IMR-90 (cell line): ENCODE data around the gene TMEM135. TPM values are rescaled to one million over a fixed set of nuclear protein-coding genes. Genes with fewer than 3 reads are reported as not detected.

Experiments used
- ATAC-seq: fragments of 200-7000 bp; cut with Tn5 transposase; 2 replicates; pipeline ENCODE4 v1.9.1; 2020; ENCODE audit warnings: low read depth, mild to moderate bottlenecking, moderate library complexity
- BruUV-seq: library from RNA; stranded (reverse); fragments of 400-500 nt; replicated peaks from 2 replicates; lab custom pipeline; 2021; lab: Mats Ljungman, UMichigan
- CTCF ChIA-PET: fragments of 300-600 bp; formaldehyde crosslinking; extraction: SDS; loops from one replicate; lab custom pipeline; 2021; ENCODE audit warnings: antibody characterized with exemption; lab: Yijun Ruan, JAX
- POLR2A ChIA-PET: fragments of 300-600 bp; sonication (Branson Sonifier 250); formaldehyde crosslinking; loops from one replicate; lab custom pipeline; 2022; ENCODE audit warnings: antibody characterized with exemption; ENCODE audit not compliant: unreplicated experiment; lab: Charles Lee
- DNase-seq: peaks from one replicate; pipeline ENCODE4 v3.0.0; 2013
- H2AFZ ChIP-seq: replicated peaks from 2 replicates; pipeline ENCODE3; 2013; ENCODE audit warnings: low read length, mild to moderate bottlenecking; ENCODE audit not compliant: poor library complexity
- H2AK5ac ChIP-seq: 2 replicates; pipeline ENCODE4 v1.6.1; 2013; ENCODE audit warnings: low read depth, low read length, inconsistent platforms
- H2AK9ac ChIP-seq: replicated peaks from 2 replicates; pipeline ENCODE3; 2013; ENCODE audit warnings: mild to moderate bottlenecking, low read depth, low read length, moderate library complexity; ENCODE audit not compliant: poor library complexity
- H2BK120ac ChIP-seq: 2 replicates; pipeline ENCODE4 v1.6.1; 2013; ENCODE audit warnings: low read depth, low read length, inconsistent platforms
- H2BK15ac ChIP-seq: 3 replicates; pipeline ENCODE4 v1.6.1; 2013; ENCODE audit warnings: low read depth, low read length, inconsistent platforms
- H2BK20ac ChIP-seq: 2 replicates; pipeline ENCODE4 v1.6.1; 2013; ENCODE audit warnings: low read depth, mild to moderate bottlenecking, inconsistent platforms, low read length, moderate library complexity
- H2BK5ac ChIP-seq: 2 replicates; pipeline ENCODE4 v1.6.1; 2013; ENCODE audit warnings: mild to moderate bottlenecking, low read depth, low read length, inconsistent platforms; ENCODE audit not compliant: poor library complexity, severe bottlenecking
- H3K14ac ChIP-seq: replicated peaks from 2 replicates; pipeline ENCODE4 v1.6.1; 2013; ENCODE audit warnings: low read depth, low read length, inconsistent platforms
- H3K18ac ChIP-seq: 2 replicates; pipeline ENCODE4 v1.6.1; 2013; ENCODE audit warnings: low read depth, low read length, control low read depth
- H3K23ac ChIP-seq: 2 replicates; pipeline ENCODE4 v1.6.1; 2013; ENCODE audit warnings: low read depth, low read length, inconsistent platforms
- H3K27ac ChIP-seq: 2 replicates; pipeline ENCODE4 v1.5.1; 2013; ENCODE audit warnings: mild to moderate bottlenecking, control low read depth, low read length; ENCODE audit not compliant: insufficient read depth
- H3K27me3 ChIP-seq: 2 replicates; pipeline ENCODE4 v1.6.1; 2013; ENCODE audit warnings: low read length; ENCODE audit not compliant: control insufficient read depth, insufficient read depth
- H3K36me3 ChIP-seq: 2 replicates; pipeline ENCODE4 v1.6.1; 2013; ENCODE audit warnings: low read length, mixed read lengths; ENCODE audit not compliant: control insufficient read depth, insufficient read depth
- H3K4ac ChIP-seq: 2 replicates; pipeline ENCODE4 v1.6.1; 2013; ENCODE audit warnings: low read depth, low read length, inconsistent platforms
- H3K4me1 ChIP-seq: 2 replicates; pipeline ENCODE4 v1.6.1; 2013; ENCODE audit warnings: low read length, mixed read lengths; ENCODE audit not compliant: control insufficient read depth, insufficient read depth
- H3K4me2 ChIP-seq: 2 replicates; pipeline ENCODE4 v1.6.1; 2013; ENCODE audit warnings: low read depth, mild to moderate bottlenecking, control low read depth, low read length, moderate library complexity
- H3K4me3 ChIP-seq: 2 replicates; pipeline ENCODE4 v1.5.1; 2013; ENCODE audit warnings: low read depth, mild to moderate bottlenecking, control low read depth, low read length, moderate library complexity; ENCODE audit not compliant: insufficient read depth
- H3K56ac ChIP-seq: 2 replicates; pipeline ENCODE4 v1.6.1; 2013; ENCODE audit warnings: low read length, inconsistent platforms; ENCODE audit not compliant: insufficient read depth; ENCODE audit errors: extremely low read depth
- H3K79me1 ChIP-seq, 2 experiments: 2 replicates each; pipeline ENCODE4 v1.6.1; 2013; ENCODE audit warnings: low read length in 2 of 2, inconsistent platforms in 1 of 2, low read depth in 1 of 2
- H3K9ac ChIP-seq: 2 replicates; pipeline ENCODE4 v1.6.1; 2013; ENCODE audit warnings: low read depth, low read length, control low read depth
- H3K9me1 ChIP-seq: 2 replicates; pipeline ENCODE4 v1.6.1; 2013; ENCODE audit warnings: low read length, inconsistent platforms; ENCODE audit not compliant: insufficient read depth
- H3K9me3 ChIP-seq: 2 replicates; pipeline ENCODE4 v1.6.1; 2013; ENCODE audit warnings: low read length; ENCODE audit not compliant: control insufficient read depth, insufficient read depth
- H4K20me1 ChIP-seq: 2 replicates; pipeline ENCODE4 v1.6.1; 2013; ENCODE audit warnings: low read length, inconsistent platforms; ENCODE audit not compliant: insufficient read depth
- H4K5ac ChIP-seq: 2 replicates; pipeline ENCODE4 v1.6.1; 2013; ENCODE audit warnings: mild to moderate bottlenecking, low read depth, low read length, control low read depth
- H4K8ac ChIP-seq, 2 experiments: 2 replicates each; pipeline ENCODE4 v1.6.1; 2013; ENCODE audit warnings: low read depth in 2 of 2, low read length in 2 of 2, control low read depth in 1 of 2, inconsistent platforms in 1 of 2
- H4K91ac ChIP-seq: 2 replicates; pipeline ENCODE4 v1.6.1; 2013; ENCODE audit warnings: low read depth, low read length, inconsistent platforms; ENCODE audit not compliant: insufficient read depth
- BHLHE40 ChIP-seq: fragments of 150-350 bp; IDR thresholded peaks from 2 replicates; pipeline ENCODE4 v1.6.1; 2016; ENCODE audit warnings: mild to moderate bottlenecking, low read depth, low read length
- CEBPB ChIP-seq: IDR thresholded peaks from 2 replicates; pipeline ENCODE4 v1.6.1; 2012; ENCODE audit warnings: low read depth, low read length, improper control_type of control experiment
- CHD1 ChIP-seq: IDR thresholded peaks from 2 replicates; pipeline ENCODE4 v1.6.1; 2012; ENCODE audit warnings: low read depth, low read length, improper control_type of control experiment
- FOS ChIP-seq: fragments of 150-350 bp; IDR thresholded peaks from 2 replicates; pipeline ENCODE4 v1.6.1; 2016; ENCODE audit warnings: low read depth, low read length
- MAZ ChIP-seq: IDR thresholded peaks from 2 replicates; pipeline ENCODE4 v1.6.1; 2012; ENCODE audit warnings: low read depth, mild to moderate bottlenecking, low read length, improper control_type of control experiment, moderate library complexity, borderline replicate concordance
- MXI1 ChIP-seq: IDR thresholded peaks from 2 replicates; pipeline ENCODE4 v1.6.1; 2012; ENCODE audit warnings: low read depth, mild to moderate bottlenecking, low read length, moderate library complexity, borderline replicate concordance
- NFE2L2 ChIP-seq: fragments of 150-350 bp; IDR thresholded peaks from 2 replicates; pipeline ENCODE4 v1.6.1; 2016; ENCODE audit warnings: low read depth, mild to moderate bottlenecking, low read length
- RAD21 ChIP-seq: IDR thresholded peaks from 2 replicates; pipeline ENCODE4 v1.6.1; 2012; ENCODE audit warnings: low read length, improper control_type of control experiment
- RCOR1 ChIP-seq: IDR thresholded peaks from 2 replicates; pipeline ENCODE4 v1.6.1; 2012; ENCODE audit warnings: mild to moderate bottlenecking, low read length, improper control_type of control experiment; ENCODE audit not compliant: insufficient replicate concordance
- RFX5 ChIP-seq: IDR thresholded peaks from 2 replicates; pipeline ENCODE4 v1.8.0; 2012; ENCODE audit warnings: low read depth, mild to moderate bottlenecking, low read length, moderate library complexity
- SMC3 ChIP-seq: fragments of 150-350 bp; IDR thresholded peaks from 2 replicates; pipeline ENCODE4 v1.6.1; 2016; ENCODE audit warnings: low read depth, mild to moderate bottlenecking, antibody characterized with exemption, low read length, moderate library complexity
- WGBS, 2 experiments: methylation state at CpG; one replicate each; pipeline versions ENCODE4 v1.1.5 to v1.1.7; 2013; ENCODE audit warnings: missing lambda C conversion rate in 2 of 2; ENCODE audit not compliant: insufficient read length in 1 of 2; ENCODE audit errors: extremely low coverage in 2 of 2; 5-methylcytosine and 5-hydroxymethylcytosine counted together
- dilution Hi-C: fragments of 300-500 bp; cut with HindIII; formaldehyde crosslinking; loops from one replicate; pipeline ENCODE4 v1.14.3; 2018; ENCODE audit warnings: low sequenced_read_pairs; ENCODE audit not compliant: unreplicated experiment
- in situ Hi-C: fragments of 300-500 bp; cut with MboI; formaldehyde crosslinking; loops from 3 replicates; pipeline ENCODE4 v1.14.3; 2019; ENCODE audit warnings: low sequenced_read_pairs, inconsistent platforms, mixed read lengths
- intact Hi-C: fragments of 100-400 bp; cut with micrococcal nuclease; formaldehyde crosslinking; loops from 2 replicates; pipeline ENCODE4 v1.10.0; 2022
- polyA plus RNA-seq, 3 experiments: library from polyadenylated mRNA; depleted of rRNA; stranded (reverse); fragments of >200 nt; gene quantifications; 2 replicates each; pipeline ENCODE4 v1.2.3, GENCODE V29; 2012; ENCODE audit warnings: low replicate concordance in 1 of 3
- total RNA-seq: library from RNA; depleted of rRNA; stranded (reverse); fragments of >200 nt; gene quantifications from 2 replicates; pipeline ENCODE4 v1.2.3, GENCODE V29; 2012
- TF ChIP-seq, protein P1 (sequence below): conservative IDR thresholded peaks from 2 replicates; pipeline ENCODE4 v1.5.1; 2012; ENCODE audit warnings: mild to moderate bottlenecking, low read depth, low read length, improper control_type of control experiment
- TF ChIP-seq, protein P2 (sequence below): fragments of 150-350 bp; IDR thresholded peaks from 2 replicates; pipeline ENCODE4 v1.6.1; 2017; ENCODE audit warnings: mild to moderate bottlenecking, antibody characterized with exemption, low read length, low read depth
- TF ChIP-seq, protein P3 (sequence below): fragments of 150-350 bp; IDR thresholded peaks from 2 replicates; pipeline ENCODE4 v1.6.1; 2016; ENCODE audit warnings: low read depth, mild to moderate bottlenecking, low read length, moderate library complexity, borderline replicate concordance

Gene TMEM135
- total and polyA plus RNA-seq, 2 of the 4 experiments (the other 2 are of a cell fraction), result 3.9 to 5.9 TPM

DNA sequence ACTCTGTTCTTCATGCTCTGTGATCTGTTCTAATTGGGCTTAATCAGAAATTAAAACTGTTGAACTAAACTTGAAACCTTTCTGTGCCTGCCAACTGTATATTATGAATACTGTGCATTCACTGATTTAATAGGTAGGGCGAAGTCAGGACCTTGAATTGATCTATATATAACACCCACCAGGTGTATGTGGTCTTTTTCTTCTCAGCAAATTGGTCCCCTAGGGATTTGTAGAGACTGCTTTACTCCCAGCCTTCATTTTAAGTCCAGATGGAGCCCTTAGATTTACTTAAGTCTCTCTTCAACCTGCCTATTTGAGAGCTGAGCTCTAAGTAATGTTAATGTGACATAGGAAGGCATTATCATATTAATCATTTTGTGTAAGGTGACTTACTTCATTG, 257.5 kb downstream of the TMEM135 start:
- intact Hi-C loops (no loop called here), in situ Hi-C loops (loop anchor here (10.0 to 25.0 kb wide), 3 partner anchors 430 to 858 kb away; no protein-coding TSS in a partner anchor), dilution Hi-C loops (no loop called here)
- Histone ChIP-seq H3K27ac (no peak overlapping the region), H4K5ac (no peak overlapping the region), H3K18ac (no peak overlapping the region), H3K36me3 (no peaks in the 10 kb centered on the region), H3K23ac (no peak overlapping the region), H2BK5ac (no peak overlapping the region), H2AK9ac (no peak overlapping the region), H2BK15ac (no peak overlapping the region), H3K9me1 (no peaks in the 10 kb centered on the region), H3K4me1 (no peaks in the 10 kb centered on the region), H3K9me3 (no peaks in the 10 kb centered on the region), H3K27me3 (no peaks in the 10 kb centered on the region), H3K4me3 (no peak overlapping the region), H3K4me2 (no peak overlapping the region), H4K91ac (no peak overlapping the region), H2BK120ac (no peak overlapping the region), H4K20me1 (no peaks in the 10 kb centered on the region), H2AK5ac (no peak overlapping the region), H3K56ac (no peak overlapping the region), H2BK20ac (no peak overlapping the region), H2AFZ (no peak overlapping the region), H3K79me1 (no peaks in the 10 kb centered on the region), H3K14ac (no peak overlapping the region), H3K9ac (no peak overlapping the region), H3K4ac (no peak overlapping the region), H4K8ac (no peak overlapping the region)
- BruUV-seq, result no TSS peak
- no CpG with 5 or more reads among the region's 1 CpG for WGBS, 2 experiments
- no peak for ATAC-seq
- TF ChIP-seq RFX5 (no peak), MAZ (no peak), BHLHE40 (no peak), SMC3 (no peak), MXI1 (no peak), NFE2L2 (no peak), RAD21 (no peak), FOS (no peak), RCOR1 (no peak), CHD1 (no peak), CEBPB (no peak)
- TF ChIP-seq, protein P1, sequence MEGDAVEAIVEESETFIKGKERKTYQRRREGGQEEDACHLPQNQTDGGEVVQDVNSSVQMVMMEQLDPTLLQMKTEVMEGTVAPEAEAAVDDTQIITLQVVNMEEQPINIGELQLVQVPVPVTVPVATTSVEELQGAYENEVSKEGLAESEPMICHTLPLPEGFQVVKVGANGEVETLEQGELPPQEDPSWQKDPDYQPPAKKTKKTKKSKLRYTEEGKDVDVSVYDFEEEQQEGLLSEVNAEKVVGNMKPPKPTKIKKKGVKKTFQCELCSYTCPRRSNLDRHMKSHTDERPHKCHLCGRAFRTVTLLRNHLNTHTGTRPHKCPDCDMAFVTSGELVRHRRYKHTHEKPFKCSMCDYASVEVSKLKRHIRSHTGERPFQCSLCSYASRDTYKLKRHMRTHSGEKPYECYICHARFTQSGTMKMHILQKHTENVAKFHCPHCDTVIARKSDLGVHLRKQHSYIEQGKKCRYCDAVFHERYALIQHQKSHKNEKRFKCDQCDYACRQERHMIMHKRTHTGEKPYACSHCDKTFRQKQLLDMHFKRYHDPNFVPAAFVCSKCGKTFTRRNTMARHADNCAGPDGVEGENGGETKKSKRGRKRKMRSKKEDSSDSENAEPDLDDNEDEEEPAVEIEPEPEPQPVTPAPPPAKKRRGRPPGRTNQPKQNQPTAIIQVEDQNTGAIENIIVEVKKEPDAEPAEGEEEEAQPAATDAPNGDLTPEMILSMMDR, result no peak
- TF ChIP-seq, protein P2, sequence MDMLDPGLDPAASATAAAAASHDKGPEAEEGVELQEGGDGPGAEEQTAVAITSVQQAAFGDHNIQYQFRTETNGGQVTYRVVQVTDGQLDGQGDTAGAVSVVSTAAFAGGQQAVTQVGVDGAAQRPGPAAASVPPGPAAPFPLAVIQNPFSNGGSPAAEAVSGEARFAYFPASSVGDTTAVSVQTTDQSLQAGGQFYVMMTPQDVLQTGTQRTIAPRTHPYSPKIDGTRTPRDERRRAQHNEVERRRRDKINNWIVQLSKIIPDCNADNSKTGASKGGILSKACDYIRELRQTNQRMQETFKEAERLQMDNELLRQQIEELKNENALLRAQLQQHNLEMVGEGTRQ, result no peak
- TF ChIP-seq, protein P3, sequence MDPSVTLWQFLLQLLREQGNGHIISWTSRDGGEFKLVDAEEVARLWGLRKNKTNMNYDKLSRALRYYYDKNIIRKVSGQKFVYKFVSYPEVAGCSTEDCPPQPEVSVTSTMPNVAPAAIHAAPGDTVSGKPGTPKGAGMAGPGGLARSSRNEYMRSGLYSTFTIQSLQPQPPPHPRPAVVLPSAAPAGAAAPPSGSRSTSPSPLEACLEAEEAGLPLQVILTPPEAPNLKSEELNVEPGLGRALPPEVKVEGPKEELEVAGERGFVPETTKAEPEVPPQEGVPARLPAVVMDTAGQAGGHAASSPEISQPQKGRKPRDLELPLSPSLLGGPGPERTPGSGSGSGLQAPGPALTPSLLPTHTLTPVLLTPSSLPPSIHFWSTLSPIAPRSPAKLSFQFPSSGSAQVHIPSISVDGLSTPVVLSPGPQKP, result no peak
- ChIA-PET POLR2A (no interaction called here), CTCF (interaction anchor here (0.7 kb wide), 1 partner anchor 356 kb away, joined by 3 read pairs; no protein-coding TSS in a partner anchor)
- no peak for DNase-seq
